Endothelial cell of umbilical vein (primary cell): ENCODE results near the gene SSTR5. TPM values are rescaled to one million over a fixed set of nuclear protein-coding genes. Genes with fewer than 3 reads are reported as not detected.

Experiments used
- BruUV-seq: library from RNA; stranded (reverse); fragments of 400-500 nt; replicated peaks from 2 replicates; lab custom pipeline; 2021; lab: Mats Ljungman, UMichigan
- CTCF ChIA-PET: fragments of 300-600, 350-600 bp; sonication (Branson Sonifier 250); formaldehyde crosslinking; loops from one replicate; lab custom pipeline; 2021; ENCODE audit warnings: antibody characterized with exemption, inconsistent platforms; lab: Charles Lee
- POLR2A ChIA-PET: fragments of 300-600, 350-600 bp; sonication (Branson Sonifier 250); formaldehyde crosslinking; loops from one replicate; lab custom pipeline; 2021; ENCODE audit warnings: antibody characterized with exemption, inconsistent platforms; lab: Charles Lee
- DNase-seq: peaks from one replicate; pipeline ENCODE4 v3.0.0-alpha.2; 2011; ENCODE audit warnings: low read depth, low spot score
- FAIRE-seq: peaks from 2 replicates; lab custom pipeline; 2011; peaks lifted over from hg19 to GRCh38; lab: Jason Lieb, UNC
- H2AFZ ChIP-seq: 2 replicates; pipeline ENCODE4 v1.6.0; 2012; ENCODE audit warnings: low read depth, low read length, control low read depth, inconsistent platforms
- H3K27ac ChIP-seq: 2 replicates; pipeline ENCODE4 v1.5.1; 2011; ENCODE audit warnings: low read depth, mild to moderate bottlenecking, control low read depth, low read length, moderate library complexity; ENCODE audit not compliant: insufficient read depth
- H3K27me3 ChIP-seq, 2 experiments: 2 replicates each; pipeline versions ENCODE4 v1.6.0 to v1.6.1; 2011; ENCODE audit warnings: low read length in 2 of 2, mixed read lengths in 1 of 2; ENCODE audit not compliant: control insufficient read depth in 2 of 2, insufficient read depth in 2 of 2
- H3K36me3 ChIP-seq, 2 experiments: 2 replicates in 1 of 2; 3 replicates in 1 of 2; pipeline ENCODE4 v1.5.1; 2011; ENCODE audit warnings: low read length in 2 of 2, mild to moderate bottlenecking in 1 of 2, moderate library complexity in 1 of 2; ENCODE audit not compliant: control insufficient read depth in 2 of 2, insufficient read depth in 2 of 2; ENCODE audit errors: extremely low read depth in 1 of 2
- H3K4me1 ChIP-seq: 3 replicates; pipeline ENCODE4 v1.5.1; 2011; ENCODE audit warnings: mild to moderate bottlenecking, low read length; ENCODE audit not compliant: control insufficient read depth, insufficient read depth; ENCODE audit errors: extremely low read depth
- H3K4me2 ChIP-seq: 2 replicates; pipeline ENCODE4 v1.6.1; 2011; ENCODE audit warnings: low read length, control low read depth, mixed read lengths; ENCODE audit not compliant: insufficient read depth
- H3K4me3 ChIP-seq, 3 experiments: fragments of 200-600 bp in 1 of 3; sonication (generic), shearing (Covaris generic) in 1 of 3; replicated peaks in 1 of 3; 2 replicates each; pipeline ENCODE4 v1.5.1; 2011 to 2016; ENCODE audit warnings: control low read depth in 3 of 3, low read length in 3 of 3, mild to moderate bottlenecking in 2 of 3, inconsistent platforms in 1 of 3, low read depth in 1 of 3, moderate library complexity in 1 of 3; ENCODE audit not compliant: insufficient read depth in 1 of 3
- H3K79me2 ChIP-seq: 2 replicates; pipeline ENCODE4 v1.6.0; 2012; ENCODE audit warnings: low read length, inconsistent platforms; ENCODE audit not compliant: control insufficient read depth, insufficient read depth
- H3K9ac ChIP-seq: replicated peaks from 2 replicates; pipeline ENCODE3; 2011; ENCODE audit warnings: low read length, control low read depth; ENCODE audit not compliant: insufficient read depth; ENCODE audit errors: extremely low read depth
- H3K9me1 ChIP-seq: replicated peaks from 3 replicates; pipeline ENCODE4 v1.6.0; 2011; ENCODE audit warnings: mild to moderate bottlenecking, low read length; ENCODE audit not compliant: control insufficient read depth, insufficient read depth; ENCODE audit errors: extremely low read depth
- H3K9me3 ChIP-seq: replicated peaks from 2 replicates; pipeline ENCODE4 v1.5.1; 2012; ENCODE audit warnings: low read length, inconsistent platforms; ENCODE audit not compliant: control insufficient read depth, insufficient read depth
- H4K20me1 ChIP-seq: replicated peaks from 2 replicates; pipeline ENCODE3; 2011; ENCODE audit warnings: mild to moderate bottlenecking, low read length; ENCODE audit not compliant: control insufficient read depth, insufficient read depth; ENCODE audit errors: extremely low read depth
- CTCF ChIP-seq, 2 donors: IDR thresholded peaks; 1 replicate in 1 of 2; 2 replicates in 1 of 2; pipeline ENCODE4 v1.5.1; 2011; ENCODE audit warnings: low read length in 2 of 2, mild to moderate bottlenecking in 2 of 2, moderate library complexity in 2 of 2, control low read depth in 1 of 2, inconsistent platforms in 1 of 2, low read depth in 1 of 2; ENCODE audit not compliant: insufficient read depth in 1 of 2; ENCODE audit errors: extremely low read depth in 1 of 2
- EZH2 ChIP-seq: IDR thresholded peaks from 2 replicates; pipeline ENCODE4 v1.6.1; 2012; ENCODE audit warnings: borderline replicate concordance, low read depth, mild to moderate bottlenecking, moderate library complexity, low read length, inconsistent platforms; ENCODE audit not compliant: severe bottlenecking
- FOS ChIP-seq: IDR thresholded peaks from 2 replicates; pipeline ENCODE4 v1.6.1; 2011; ENCODE audit warnings: mild to moderate bottlenecking, low read length, moderate library complexity, borderline replicate concordance; ENCODE audit not compliant: insufficient read depth
- GATA2 ChIP-seq: IDR thresholded peaks from 2 replicates; pipeline ENCODE4 v1.7.0; 2011; ENCODE audit warnings: low read depth, mild to moderate bottlenecking, moderate library complexity, mixed read lengths, low read length; ENCODE audit not compliant: insufficient read length, insufficient read depth
- JUN ChIP-seq: IDR thresholded peaks from 2 replicates; pipeline ENCODE4 v1.6.1; 2011; ENCODE audit warnings: borderline replicate concordance, low read depth; ENCODE audit not compliant: insufficient read length, insufficient read depth
- MAX ChIP-seq: IDR thresholded peaks from 2 replicates; pipeline ENCODE4 v1.6.1; 2011; ENCODE audit not compliant: insufficient read depth, insufficient read length
- MYC ChIP-seq: IDR thresholded peaks from one replicate; pipeline ENCODE4 v1.6.1; 2011; ENCODE audit warnings: mild to moderate bottlenecking, low read depth, low read length
- POLR2A ChIP-seq: IDR thresholded peaks from 2 replicates; pipeline ENCODE4 v1.6.1; 2012; ENCODE audit warnings: low read depth, mild to moderate bottlenecking, control low read depth, low read length
- POLR2AphosphoS5 ChIP-seq: IDR thresholded peaks from 2 replicates; pipeline ENCODE4 v1.6.1; 2012; ENCODE audit warnings: low read depth, mild to moderate bottlenecking, control low read depth, low read length, moderate library complexity; ENCODE audit not compliant: insufficient read depth
- dilution Hi-C: fragments of 300-500 bp; cut with MboI; formaldehyde crosslinking; loops from one replicate; pipeline ENCODE4 v1.15.0; 2019; ENCODE audit warnings: low sequenced_read_pairs; ENCODE audit not compliant: extremely low pct_ligation_motif_present
- intact Hi-C: fragments of 100-400 bp; cut with micrococcal nuclease; formaldehyde crosslinking; loops from one replicate; pipeline ENCODE4 v1.10.0; 2022
- polyA plus RNA-seq, 4 experiments: library from polyadenylated mRNA; depleted of rRNA in 3 of 4; stranded (reverse) in 3 of 4; unstranded in 1 of 4; fragments of >200 nt; gene quantifications; 2 replicates each; pipeline versions ENCODE4 v1.2.1 to v1.2.3, GENCODE V29; 2011 to 2012; ENCODE audit warnings: missing spikeins in 1 of 4
- total RNA-seq: library from RNA; stranded (reverse); gene quantifications from 2 replicates; pipeline ENCODE4 v1.2.3, GENCODE V29; 2021

SSTR5 gene
- total and polyA plus RNA-seq, 2 donors (not counting 3 experiments of a cell fraction or from before 2014, with no cell fraction given), result 0.24 to 0.52 TPM

GRCh38 chr16:1045993-1046911, 26.3 kb upstream of the SSTR5 start:
- H4K20me1 ChIP-seq, result no peaks in the 10 kb centered on the region
- no peak for FAIRE-seq
- H3K9me1 ChIP-seq, result no peaks in the 10 kb centered on the region
- POLR2A ChIA-PET, result no interaction called here
- H3K79me2 ChIP-seq, result no peaks in the 10 kb centered on the region
- H3K27me3 ChIP-seq, result no peaks in the 10 kb centered on the region
- no peak overlapping the region for H3K4me3 ChIP-seq
- H2AFZ ChIP-seq, result no peak overlapping the region
- H3K4me1 ChIP-seq, result no peaks in the 10 kb centered on the region
- BruUV-seq, result no TSS peak
- no peak overlapping the region for H3K27ac ChIP-seq
- no peaks in the 10 kb centered on the region for H3K36me3 ChIP-seq
- intact Hi-C loops (no loop called here), dilution Hi-C loops (no loop called here)
- H3K9ac ChIP-seq, result no peak overlapping the region
- no peak for DNase-seq
- H3K4me2 ChIP-seq, result no peak overlapping the region
- CTCF ChIA-PET, result interaction anchor here (0.8 to 2.8 kb wide), 3 partner anchors 10 to 11 kb away, joined by 3 to 20 read pairs (median 12); no protein-coding TSS in a partner anchor
- TF ChIP-seq GATA2, result no peak
- no peak for TF ChIP-seq MYC
- no peak for TF ChIP-seq POLR2A
- no peak for TF ChIP-seq EZH2
- TF ChIP-seq JUN, result no peak
- TF ChIP-seq CTCF (IDR thresholded peaks at IDR 0.05; ENCODE audit: extremely low read depth in 1 of 2, insufficient read depth in 1 of 2, low read depth in 1 of 2, low read length in 2 of 2), result no peak
- no peak for TF ChIP-seq FOS
- no peak for TF ChIP-seq MAX
- TF ChIP-seq POLR2AphosphoS5, result no peak
- H3K9me3 ChIP-seq, result no peaks in the 10 kb centered on the region
